ENCODE data around the gene MORN1. TPM values are rescaled to one million over a fixed set of nuclear protein-coding genes. Genes with fewer than 3 reads are reported as not detected.

The MORN1 gene
- total RNA-seq, 1 donor from 2014 or later = 11.8 TPM

- no peaks in the 10 kb centered on the region for H3K36me3 ChIP-seq
- intact Hi-C loops (cut with DNase I) = no loop called here
- no peak for DNase-seq (ENCODE audit: extremely low spot score in 2 of 2)
- H3K27me3 ChIP-seq = no peaks in the 10 kb centered on the region
- H3K4me3 ChIP-seq = no peak overlapping the region
- H3K9me3 ChIP-seq = no peaks in the 10 kb centered on the region
- H3K4me1 ChIP-seq = no peaks in the 10 kb centered on the region
- TF ChIP-seq POLR2AphosphoS5 (IDR thresholded peaks at IDR 0.05; ENCODE audit: insufficient read depth in 1 of 2, low read depth in 1 of 2) (no peak), CTCF (IDR thresholded peaks at IDR 0.05) (no peak), POLR2A (IDR thresholded peaks at IDR 0.05) (no peak)
- H3K27ac ChIP-seq = no peak overlapping the region
Observed at GRCh38 chr1:2348346-2349325, 42.7 kb downstream of the MORN1 start.

GRCh38 chr1:2347896-2348295 is 43.5 kb downstream of the MORN1 start:
- DNase-seq (ENCODE audit: extremely low spot score in 2 of 2) = no peak
- no peaks in the 10 kb centered on the region for H3K9me3 ChIP-seq
- no peaks in the 10 kb centered on the region for H3K4me1 ChIP-seq
- no peak for TF ChIP-seq POLR2AphosphoS5 (IDR thresholded peaks at IDR 0.05; ENCODE audit: insufficient read depth in 1 of 2, low read depth in 1 of 2)
- no peak for TF ChIP-seq CTCF (IDR thresholded peaks at IDR 0.05)
- TF ChIP-seq POLR2A (IDR thresholded peaks at IDR 0.05) = no peak
- H3K36me3 ChIP-seq = no peaks in the 10 kb centered on the region
- no peaks in the 10 kb centered on the region for H3K27me3 ChIP-seq
- no peak overlapping the region for H3K4me3 ChIP-seq
- intact Hi-C loops (cut with DNase I) = no loop called here
- H3K27ac ChIP-seq = no peak overlapping the region

GRCh38 chr1:2347409-2347785 is 44.0 kb downstream of the MORN1 start:
- TF ChIP-seq POLR2A (IDR thresholded peaks at IDR 0.05) (no peak), CTCF (IDR thresholded peaks at IDR 0.05) (no peak), POLR2AphosphoS5 (IDR thresholded peaks at IDR 0.05; ENCODE audit: insufficient read depth in 1 of 2, low read depth in 1 of 2) (no peak)
- DNase-seq (ENCODE audit: extremely low spot score in 2 of 2) = no peak
- Histone ChIP-seq H3K36me3 (no peaks in the 10 kb centered on the region), H3K4me3 (no peak overlapping the region), H3K27me3 (no peaks in the 10 kb centered on the region), H3K9me3 (no peaks in the 10 kb centered on the region), H3K27ac (no peak overlapping the region), H3K4me1 (no peaks in the 10 kb centered on the region)
- intact Hi-C loops (cut with DNase I) = no loop called here

GRCh38 chr1:2346691-2347408 is 44.5 kb downstream of the MORN1 start:
- no peaks in the 10 kb centered on the region for H3K36me3 ChIP-seq
- no peaks in the 10 kb centered on the region for H3K9me3 ChIP-seq
- no peaks in the 10 kb centered on the region for H3K27me3 ChIP-seq
- no peaks in the 10 kb centered on the region for H3K4me1 ChIP-seq
- TF ChIP-seq POLR2A (IDR thresholded peaks at IDR 0.05) (no peak), CTCF (IDR thresholded peaks at IDR 0.05) (no peak), POLR2AphosphoS5 (IDR thresholded peaks at IDR 0.05; ENCODE audit: insufficient read depth in 1 of 2, low read depth in 1 of 2) (no peak)
- no peak overlapping the region for H3K27ac ChIP-seq
- no peak for DNase-seq (ENCODE audit: extremely low spot score in 2 of 2)
- intact Hi-C loops (cut with DNase I) = no loop called here
- H3K4me3 ChIP-seq = no peak overlapping the region
